HepG2 (cell line): ENCODE data around the gene ZNF175. TPM values are rescaled to one million over a fixed set of nuclear protein-coding genes. Genes with fewer than 3 reads are reported as not detected.

Source experiments
- ATAC-seq: fragments of 200-7000 bp; cut with Tn5 transposase; 3 replicates; pipeline ENCODE4 v1.9.1; 2020; ENCODE audit warnings: mild to moderate bottlenecking, moderate library complexity
- BruUV-seq: library from RNA; stranded (reverse); fragments of 400-500 nt; replicated peaks from 2 replicates; lab custom pipeline; 2021; lab: Mats Ljungman, UMichigan
- CTCF ChIA-PET: fragments of 300-600 bp; formaldehyde crosslinking; extraction: SDS; loops from one replicate; lab custom pipeline; 2021; ENCODE audit warnings: low total read pairs, inconsistent platforms, low intra/inter-chr PET ratio; lab: Yijun Ruan, JAX
- POLR2A ChIA-PET: fragments of 350-600 bp; sonication (Branson Sonifier 250); formaldehyde crosslinking; loops from one replicate; lab custom pipeline; 2020; ENCODE audit warnings: antibody characterized with exemption, inconsistent platforms; lab: Yijun Ruan, JAX
- DNase-seq: peaks from one replicate; pipeline ENCODE4 v3.0.0-alpha.2; 2015; ENCODE audit warnings: low spot score
- FAIRE-seq: peaks from 3 replicates; lab custom pipeline; 2011; peaks lifted over from hg19 to GRCh38; lab: Jason Lieb, UNC
- H2AFZ ChIP-seq: one replicate; pipeline ENCODE4 v1.6.1; 2011; ENCODE audit warnings: low read length, inconsistent platforms
- H3K27ac ChIP-seq: fragments of 300-600 bp; 3 replicates; pipeline ENCODE4 v1.8.0; 2011; ENCODE audit warnings: mixed run types, mild to moderate bottlenecking, mixed read lengths, low read length, inconsistent platforms; ENCODE audit not compliant: insufficient read depth; ENCODE audit errors: extremely low read length
- H3K27me3 ChIP-seq, 2 experiments: fragments of 200-600 bp in 1 of 2; 2 replicates in 1 of 2; 3 replicates in 1 of 2; pipeline versions ENCODE4 v1.6.0 to v1.8.0; 2011; ENCODE audit warnings: low read length in 2 of 2, mild to moderate bottlenecking in 2 of 2, moderate library complexity in 2 of 2, inconsistent platforms in 1 of 2; ENCODE audit not compliant: insufficient read depth in 2 of 2, control insufficient read depth in 1 of 2
- H3K36me3 ChIP-seq, 2 experiments: fragments of 200-600 bp in 1 of 2; replicated peaks in 1 of 2; 2 replicates in 1 of 2; 3 replicates in 1 of 2; pipeline versions ENCODE4 v1.5.1 to v1.8.0; 2011; ENCODE audit warnings: low read length in 2 of 2, inconsistent platforms in 1 of 2; ENCODE audit not compliant: insufficient read depth in 2 of 2, control insufficient read depth in 1 of 2
- H3K4me1 ChIP-seq: 2 replicates; pipeline ENCODE4 v1.5.1; 2012; ENCODE audit warnings: low read length, inconsistent platforms; ENCODE audit not compliant: insufficient read depth
- H3K4me2 ChIP-seq: 2 replicates; pipeline ENCODE4 v1.6.0; 2011; ENCODE audit warnings: low read depth, low read length, inconsistent platforms
- H3K4me3 ChIP-seq, 3 experiments: fragments of 200-600 bp in 1 of 3; sonication (generic), shearing (Covaris generic) in 1 of 3; replicated peaks in 1 of 3; 2 replicates each; pipeline ENCODE4 v1.5.1; 2011 to 2016; ENCODE audit warnings: low read length in 3 of 3, inconsistent platforms in 2 of 3, low read depth in 2 of 3, mild to moderate bottlenecking in 2 of 3, control low read depth in 1 of 3, mixed read lengths in 1 of 3; ENCODE audit not compliant: insufficient read depth in 1 of 3
- H3K79me2 ChIP-seq: one replicate; pipeline ENCODE4 v1.6.1; 2011; ENCODE audit warnings: low read length, inconsistent platforms; ENCODE audit not compliant: insufficient read depth
- H3K9ac ChIP-seq: 2 replicates; pipeline ENCODE4 v1.6.0; 2011; ENCODE audit warnings: mild to moderate bottlenecking, low read depth, low read length, inconsistent platforms; ENCODE audit not compliant: insufficient read depth
- H3K9me3 ChIP-seq: 2 replicates; pipeline ENCODE4 v1.5.1; 2012; ENCODE audit warnings: mild to moderate bottlenecking, low read length
- H4K20me1 ChIP-seq: 2 replicates; pipeline ENCODE4 v1.6.0; 2011; ENCODE audit warnings: inconsistent platforms, mild to moderate bottlenecking, low read length, moderate library complexity; ENCODE audit not compliant: insufficient read depth
- CCAR2 ChIP-seq: fragments of 200-400 bp; formaldehyde crosslinking; optimal IDR thresholded peaks from 2 replicates; pipeline ENCODE3; 2018; ENCODE audit warnings: low read depth, mild to moderate bottlenecking, low read length, moderate library complexity
- CEBPB ChIP-seq: IDR thresholded peaks from 2 replicates; pipeline ENCODE4 v1.6.1; 2011; ENCODE audit warnings: low read depth, low read length, improper control_type of control experiment, borderline replicate concordance
- ETV5 ChIP-seq: IDR thresholded peaks from 2 replicates; pipeline ENCODE4 v1.6.1; 2018; ENCODE audit warnings: missing biosample characterization, missing genetic modification reagents, inconsistent platforms, borderline replicate concordance
- FIP1L1 ChIP-seq: fragments of 200-400 bp; formaldehyde crosslinking; IDR thresholded peaks from 2 replicates; pipeline ENCODE4 v1.6.1; 2018; ENCODE audit warnings: low read depth, mild to moderate bottlenecking, low read length, moderate library complexity, borderline replicate concordance; ENCODE audit not compliant: insufficient read depth
- FOXC1 ChIP-seq: sonication (generic); formaldehyde crosslinking; IDR thresholded peaks from 2 replicates; pipeline ENCODE4 v1.8.0; 2022; ENCODE audit warnings: mild to moderate bottlenecking, missing genetic modification reagents, borderline replicate concordance
- FOXJ3 ChIP-seq: sonication (generic); formaldehyde crosslinking; IDR thresholded peaks from 2 replicates; pipeline ENCODE4 v1.4.0; 2020; ENCODE audit warnings: missing genetic modification reagents, mild to moderate bottlenecking, borderline replicate concordance
- GPBP1L1 ChIP-seq: sonication (generic); formaldehyde crosslinking; IDR thresholded peaks from 2 replicates; pipeline ENCODE4 v1.5.0; 2020; ENCODE audit warnings: mild to moderate bottlenecking, missing genetic modification reagents
- GPN1 ChIP-seq: sonication (generic); formaldehyde crosslinking; IDR thresholded peaks from 2 replicates; pipeline ENCODE4 v1.5.1; 2020; ENCODE audit warnings: missing genetic modification reagents, borderline replicate concordance
- IKZF1 ChIP-seq: fragments of 450-650 bp; IDR thresholded peaks from 2 replicates; pipeline ENCODE4 v1.7.1; 2016
- IRF1 ChIP-seq: sonication (generic); formaldehyde crosslinking; IDR thresholded peaks from 2 replicates; pipeline ENCODE4 v1.4.0; 2020; ENCODE audit warnings: low read depth, mild to moderate bottlenecking, missing genetic modification reagents
- KAT2B ChIP-seq: fragments of 150-350 bp; IDR thresholded peaks from 2 replicates; pipeline ENCODE4 v1.6.1; 2014; ENCODE audit warnings: low read depth, low read length, borderline replicate concordance
- KDM4B ChIP-seq: sonication (generic); formaldehyde crosslinking; IDR thresholded peaks from 2 replicates; pipeline ENCODE4 v1.4.0; 2020; ENCODE audit warnings: missing genetic modification reagents
- KLF9 ChIP-seq: IDR thresholded peaks from 2 replicates; pipeline ENCODE4 v1.6.1; 2016; ENCODE audit warnings: low read depth
- NCOA2 ChIP-seq: sonication (generic); formaldehyde crosslinking; IDR thresholded peaks from 2 replicates; pipeline ENCODE4 v1.8.0; 2022; ENCODE audit warnings: inconsistent platforms
- POLR2G ChIP-seq: fragments of 200-400 bp; formaldehyde crosslinking; IDR thresholded peaks from 2 replicates; pipeline ENCODE4 v1.6.1; 2018; ENCODE audit warnings: mild to moderate bottlenecking, low read depth, low read length, moderate library complexity
- SNAPC5 ChIP-seq: sonication (generic); formaldehyde crosslinking; IDR thresholded peaks from 2 replicates; pipeline ENCODE4 v1.8.1; 2023; ENCODE audit warnings: mild to moderate bottlenecking, missing genetic modification reagents, borderline replicate concordance
- SOX13 ChIP-seq, 3 experiments: fragments of 450-650 bp in 1 of 3; sonication (generic) in 1 of 3; formaldehyde crosslinking in 1 of 3; IDR thresholded peaks in 2 of 3; conservative IDR thresholded peaks in 1 of 3; 2 replicates each; pipeline versions ENCODE4 v1.5.0 to v1.6.1; 2016 to 2020; ENCODE audit warnings: antibody characterized with exemption in 1 of 3, mild to moderate bottlenecking in 1 of 3, missing compliant biosample characterization in 1 of 3, missing genetic modification reagents in 1 of 3, moderate library complexity in 1 of 3
- ZNF124 ChIP-seq: sonication (generic); formaldehyde crosslinking; IDR thresholded peaks from 2 replicates; pipeline ENCODE4 v1.4.0; 2020; ENCODE audit warnings: missing genetic modification reagents
- ZNF331 ChIP-seq: sonication (generic); formaldehyde crosslinking; IDR thresholded peaks from 2 replicates; pipeline ENCODE4 v1.4.0; 2020; ENCODE audit warnings: missing genetic modification reagents
- ZNF709 ChIP-seq: sonication (generic); formaldehyde crosslinking; IDR thresholded peaks from 2 replicates; pipeline ENCODE4 v1.5.0; 2020; ENCODE audit warnings: mild to moderate bottlenecking, missing genetic modification reagents
- ZNF83 ChIP-seq: sonication (generic); formaldehyde crosslinking; IDR thresholded peaks from 2 replicates; pipeline ENCODE4 v1.4.0; 2020; ENCODE audit warnings: missing genetic modification reagents, mild to moderate bottlenecking, borderline replicate concordance
- WGBS: methylation state at CpG from one replicate; pipeline ENCODE4 v1.1.6; 2017; ENCODE audit warnings: low lambda C conversion rate; 5-methylcytosine and 5-hydroxymethylcytosine counted together
- in situ Hi-C: cut with HindIII; loops from 2 replicates; pipeline ENCODE4 v1.10.0; 2017; ENCODE audit warnings: low pct_unique_long_range_greater_than_20kb; ENCODE audit not compliant: extremely low pct_ligation_motif_present
- intact Hi-C: fragments of 100-400 bp; cut with micrococcal nuclease; formaldehyde crosslinking; loops from one replicate; pipeline ENCODE4 v1.10.0; 2022; ENCODE audit not compliant: unreplicated experiment
- polyA plus RNA-seq, 8 experiments: library from polyadenylated mRNA; depleted of rRNA in 3 of 8; stranded (reverse) in 7 of 8; unstranded in 1 of 8; fragments of >200 nt; fragmentation: Illumina TruSeq in 4 of 8; extraction: Trizol in 4 of 8; gene quantifications; 2 replicates each; pipeline versions ENCODE4 v1.2.1 to v1.2.3, GENCODE V29; 2011 to 2016; ENCODE audit warnings: low read depth in 4 of 8, missing spikeins in 1 of 8, mixed read lengths in 1 of 8; ENCODE audit not compliant: insufficient read depth in 1 of 8
- total RNA-seq, 5 experiments: library from RNA; depleted of rRNA; stranded (reverse); fragments of >200 nt; fragmentation: Illumina TruSeq; extraction: Trizol; gene quantifications; 2 replicates each; pipeline ENCODE4 v1.2.3, GENCODE V29; 2016; ENCODE audit warnings: low read depth in 1 of 5

ZNF175 gene
- total and polyA plus RNA-seq, 2 of the 13 experiments (the other 11 are each of a cell fraction or from before 2014, with no cell fraction given): 1.2 to 1.5 TPM

- TF ChIP-seq FIP1L1 (no peak), IRF1 (CRISPR knock-in tag) (no peak), SOX13 (IDR thresholded peaks at IDR 0.05) (no peak), SOX13 (CRISPR knock-in tag; conservative IDR thresholded peaks at IDR 0.05 in 1 of 2, IDR thresholded peaks at IDR 0.05 in 1 of 2) (no peak), GPBP1L1 (no peak), POLR2G (no peak), ZNF124 (CRISPR knock-in tag) (no peak), IKZF1 (no peak), ETV5 (CRISPR knock-in tag) (no peak)
Measured at GRCh38 chr19:51621178-51621577, 50.1 kb downstream of the ZNF175 start (continued).

DNA sequence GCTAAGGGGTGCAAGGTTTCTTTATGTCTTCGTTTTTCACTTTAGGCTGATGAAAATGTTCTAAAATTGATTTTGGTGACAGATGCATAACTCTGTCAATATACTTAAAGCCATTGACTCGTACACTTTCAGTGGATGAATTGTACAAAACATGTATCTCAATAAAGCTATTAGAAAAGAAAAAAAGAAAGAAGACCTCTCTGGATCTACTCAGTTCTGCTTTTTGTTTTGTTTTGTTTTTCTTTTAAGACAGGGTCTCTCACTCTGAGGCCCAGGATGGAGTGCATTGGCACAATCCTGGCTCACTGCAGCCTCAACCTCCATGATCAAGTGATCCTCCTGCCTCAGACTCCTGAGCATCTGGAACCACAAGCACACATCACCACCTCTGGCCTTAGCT, 55.6 kb downstream of the ZNF175 start:
- Histone ChIP-seq H3K36me3 (no peaks in the 10 kb centered on the region), H3K9ac (no peak overlapping the region), H3K4me3 (no peak overlapping the region), H3K79me2 (no peaks in the 10 kb centered on the region), H3K27me3 (peaks cover 0 to 37% of the 10 kb centered on the region in 2 experiments; a peak in 4 of 5 replicates), H3K4me1 (no peaks in the 10 kb centered on the region), H2AFZ (no peak overlapping the region), H3K4me2 (no peak overlapping the region), H3K9me3 (no peaks in the 10 kb centered on the region), H3K27ac (no peak overlapping the region), H4K20me1 (no peaks in the 10 kb centered on the region)
- no peak for FAIRE-seq
- 5% methylated on average over 2 of the region's 2 CpGs for WGBS
- DNase-seq: no peak
- ChIA-PET POLR2A (no interaction called here), CTCF (no interaction called here)
- in situ Hi-C loops: loop anchor here (25.0 kb wide), 1 partner anchor 339 kb away; no protein-coding TSS in a partner anchor
- no TSS peak for BruUV-seq
- intact Hi-C loops: no loop called here
- no peak for ATAC-seq
- TF ChIP-seq GPBP1L1: no peak
- no peak for TF ChIP-seq ZNF331 (CRISPR knock-in tag)
- no peak for TF ChIP-seq SNAPC5 (CRISPR knock-in tag)
- TF ChIP-seq FOXJ3 (CRISPR knock-in tag): no peak
- no peak for TF ChIP-seq FOXC1 (CRISPR knock-in tag)
- no peak for TF ChIP-seq CCAR2
- TF ChIP-seq KDM4B: no peak
- TF ChIP-seq CEBPB: no peak
- no peak for TF ChIP-seq KLF9 (CRISPR knock-in tag)
- no peak for TF ChIP-seq NCOA2
- no peak for TF ChIP-seq KAT2B
- no peak for TF ChIP-seq ZNF709 (CRISPR knock-in tag)
- no peak for TF ChIP-seq ZNF83 (CRISPR knock-in tag)
- TF ChIP-seq GPN1 (CRISPR knock-in tag): no peak
